Measurements from ENCODE around the gene EXOC3L1.

The EXOC3L1 gene

DNA sequence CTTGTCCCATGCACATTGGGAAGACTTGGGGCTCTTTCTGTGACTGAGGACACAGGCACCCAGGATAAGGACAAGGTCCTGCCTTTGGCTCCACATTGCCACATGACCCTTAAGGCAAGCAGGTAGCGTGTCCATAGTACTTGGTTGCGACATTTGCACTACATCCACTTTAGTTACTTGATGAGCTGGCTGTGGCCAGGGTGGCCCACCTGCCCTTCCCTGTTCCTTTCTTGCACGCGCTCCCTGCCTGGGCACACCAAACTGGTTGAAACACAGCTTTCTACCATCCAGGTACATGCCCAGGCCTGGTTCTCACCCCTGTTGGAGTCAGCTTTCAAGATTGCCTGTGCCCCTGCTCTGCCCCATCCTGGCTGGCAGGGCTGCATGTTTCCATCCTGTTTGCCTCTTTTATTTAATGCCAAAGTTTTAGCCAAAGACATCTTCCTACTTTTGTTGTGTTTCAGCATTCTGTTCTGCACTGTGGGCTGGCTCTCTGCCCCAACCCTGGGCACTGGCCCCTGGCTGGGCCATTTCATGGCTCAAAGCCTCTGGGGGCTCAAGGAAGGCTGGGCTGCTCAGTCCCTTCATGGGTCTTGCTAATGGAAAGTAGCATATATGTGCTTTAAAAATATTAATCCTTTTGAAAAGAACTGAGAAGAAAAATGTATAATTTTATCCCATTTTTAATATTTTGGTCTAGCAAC lies 42.3 kb downstream of the EXOC3L1 start:
- DNase-seq (ENCODE audit: low read depth, low spot score): no peak

DNA sequence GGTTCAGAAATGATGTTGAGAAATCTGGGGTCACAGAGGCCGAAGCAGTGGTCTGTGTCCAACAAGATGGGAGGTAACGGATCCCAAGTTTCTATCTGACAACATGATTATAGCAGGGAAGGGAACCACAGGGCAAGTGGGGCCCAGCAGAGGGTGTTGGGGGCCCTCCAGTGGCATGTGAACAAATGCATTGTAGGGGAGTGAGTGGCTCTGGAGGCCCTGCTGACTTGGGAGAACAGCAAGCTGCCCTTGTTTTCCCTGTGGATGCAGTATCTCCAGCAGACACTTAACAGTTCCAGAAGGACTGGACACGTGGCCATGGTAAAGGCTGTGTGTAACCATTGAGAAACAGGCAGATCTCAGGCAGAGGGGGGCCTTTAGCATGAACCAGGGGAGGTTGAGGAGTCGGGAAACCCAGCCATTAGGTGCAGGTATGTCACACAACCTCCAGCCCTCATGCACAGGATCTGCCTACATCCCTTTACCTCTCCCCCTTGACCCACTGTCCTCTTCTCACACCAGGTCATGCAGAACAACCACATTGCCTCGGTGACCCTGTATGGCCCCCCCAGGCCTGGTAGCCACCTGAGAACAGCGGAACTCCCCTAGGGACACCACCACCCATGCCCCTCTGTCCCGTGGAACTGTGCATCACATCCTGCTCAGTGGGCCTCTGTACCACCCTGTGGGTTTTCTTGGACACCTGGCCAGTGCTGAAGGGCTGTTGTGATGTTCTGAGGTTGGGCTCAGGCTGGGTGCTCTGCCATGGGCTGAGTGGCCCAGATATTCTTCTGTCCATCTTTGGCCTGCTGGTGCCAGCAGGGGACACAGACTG lies 43.2 kb downstream of the EXOC3L1 start:
- no peak for DNase-seq (ENCODE audit: low read depth, low spot score)

DNA sequence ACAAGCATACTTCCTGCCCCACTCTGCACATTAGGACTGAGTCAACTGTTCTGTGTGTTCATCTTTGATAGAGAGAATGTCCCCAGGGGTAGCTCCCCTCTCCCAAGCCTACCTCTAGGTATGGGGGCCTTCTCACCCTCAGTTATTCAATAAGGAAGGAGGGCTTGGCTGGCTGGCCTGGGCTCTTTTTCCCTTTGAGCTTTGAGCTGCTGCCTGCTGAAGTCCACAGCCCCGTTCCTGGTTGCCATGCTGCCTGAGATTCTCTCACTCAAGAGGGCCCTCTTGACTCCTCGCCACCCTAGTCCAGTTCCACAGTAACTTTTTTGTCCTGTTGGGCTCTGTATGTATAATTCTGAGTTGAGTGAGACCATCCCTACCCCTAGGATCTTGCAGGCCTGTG lies 44.2 kb downstream of the EXOC3L1 start:
- DNase-seq (ENCODE audit: low read depth, low spot score): no peak

DNA sequence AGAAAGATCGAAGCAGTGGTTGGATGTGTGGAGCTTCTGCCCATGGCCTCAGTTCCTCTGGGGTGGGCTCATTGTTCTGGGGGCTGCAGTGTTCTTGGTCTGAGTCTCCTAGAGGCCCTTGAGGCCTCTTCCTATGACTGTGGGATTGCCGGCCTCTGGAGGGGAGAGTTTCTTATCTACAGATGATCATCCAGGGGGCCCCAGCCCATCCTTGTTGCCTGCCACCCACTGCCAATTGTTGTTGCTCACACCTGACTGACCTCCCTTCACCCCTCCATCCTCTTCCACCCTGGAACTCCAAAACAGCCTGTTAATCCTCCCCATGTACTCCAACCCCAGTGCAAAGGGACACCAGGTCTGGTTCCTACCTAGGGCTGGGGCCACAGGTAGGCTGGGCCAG lies 45.0 kb downstream of the EXOC3L1 start:
- no peak for DNase-seq (ENCODE audit: low read depth, low spot score)

DNA sequence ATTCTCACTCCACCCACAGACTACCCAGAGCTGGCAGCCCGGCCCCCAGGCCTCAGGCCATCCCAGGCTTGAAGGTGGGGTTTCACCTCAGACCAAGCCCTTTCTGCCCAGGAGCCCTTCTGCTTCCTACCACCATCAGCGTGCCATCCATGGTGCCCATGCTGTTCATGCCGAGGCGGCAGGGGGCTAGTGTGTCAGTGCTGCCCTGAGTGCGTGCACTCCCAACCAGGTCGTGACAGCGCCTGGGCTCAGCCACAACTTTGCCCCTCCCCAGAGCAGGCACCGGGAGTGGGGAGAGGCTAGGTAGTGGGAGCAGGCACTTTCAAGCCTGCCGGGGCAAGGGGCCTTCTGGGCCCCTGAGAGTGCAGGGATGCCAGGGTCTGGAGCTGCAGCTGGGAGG lies 47.6 kb downstream of the EXOC3L1 start:
- DNase-seq (ENCODE audit: low read depth, low spot score): no peak

DNA sequence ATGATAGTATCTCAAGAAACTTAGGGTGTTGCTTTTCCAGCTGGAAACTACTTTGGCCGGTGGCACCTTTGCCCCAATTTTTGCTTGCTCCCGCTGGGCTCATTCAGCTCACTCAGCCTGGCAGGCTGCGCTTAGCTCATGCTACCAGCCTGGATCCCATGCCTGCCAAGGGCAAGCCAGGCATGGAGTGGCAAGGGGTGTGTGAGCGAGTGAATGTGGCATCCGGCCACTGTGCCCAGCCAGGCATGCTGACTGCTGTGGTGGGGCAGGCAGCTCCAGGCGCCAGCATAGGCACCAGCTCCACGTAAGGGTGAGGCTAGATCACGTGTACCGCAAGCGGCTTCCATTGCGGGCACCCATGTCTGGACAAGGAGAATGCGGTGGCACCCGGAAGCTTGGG lies 48.5 kb downstream of the EXOC3L1 start:
- DNase-seq (ENCODE audit: low read depth, low spot score): no peak

DNA sequence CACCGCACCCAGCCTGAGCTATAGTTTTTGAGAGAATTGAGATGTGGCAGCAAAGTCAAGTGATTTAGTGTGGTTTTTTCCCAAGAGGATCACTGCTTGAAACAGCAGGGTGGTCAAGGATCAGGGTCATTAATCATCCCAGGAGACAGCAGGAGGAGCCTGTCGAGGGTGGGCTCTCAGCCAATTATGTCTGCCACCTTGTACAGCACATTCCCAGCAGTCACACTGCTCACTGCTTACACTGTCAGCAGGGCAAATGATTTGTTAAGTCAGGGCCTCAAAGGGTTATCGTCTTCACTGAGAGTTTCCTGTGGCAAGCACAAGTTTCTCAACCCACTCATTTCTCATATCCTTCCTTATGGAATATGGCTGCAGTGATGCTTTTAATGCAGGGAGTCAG lies 52.3 kb downstream of the EXOC3L1 start:
- no peak for DNase-seq (ENCODE audit: low read depth, low spot score)
